PC-9 (cell line): ENCODE measurements around the gene OR10K2. TPM values are rescaled to one million over a fixed set of nuclear protein-coding genes. Genes with fewer than 3 reads are reported as not detected.
"Not testable (repeated sequence)": the region's sequence is repeated elsewhere in the genome, so short reads cannot be mapped to it uniquely, and the experiment has no call there.

Experiments
- BruUV-seq: library from RNA; stranded (reverse); fragments of 400-500 nt; replicated peaks from 2 replicates; lab custom pipeline; 2021; lab: Mats Ljungman, UMichigan
- CTCF ChIA-PET: fragments of 300-600 bp; sonication (Branson Sonifier 250); formaldehyde crosslinking; loops from one replicate; lab custom pipeline; 2022; ENCODE audit warnings: antibody characterized with exemption; lab: Charles Lee
- POLR2A ChIA-PET: fragments of 300-600 bp; sonication (Branson Sonifier 250); formaldehyde crosslinking; loops from one replicate; lab custom pipeline; 2022; ENCODE audit warnings: antibody characterized with exemption; ENCODE audit not compliant: unreplicated experiment; lab: Charles Lee
- DNase-seq, 2 experiments: peaks; one replicate each; pipeline versions ENCODE4 v3.0.0 to v3.0.0-alpha.2; 2015 to 2022; ENCODE audit warnings: mixed read lengths in 1 of 2
- H2AFZ ChIP-seq: fragments of 200-600 bp; sonication (generic); 2 replicates; pipeline ENCODE4 v1.8.1; 2017; ENCODE audit warnings: antibody characterized with exemption
- H3F3A ChIP-seq: fragments of 200-600 bp; sonication (generic); 2 replicates; pipeline ENCODE4 v1.8.1; 2017; ENCODE audit warnings: antibody characterized with exemption, mild to moderate bottlenecking, low read depth; ENCODE audit not compliant: insufficient read depth
- H3K27ac ChIP-seq: fragments of 200-600 bp; sonication (generic); 2 replicates; pipeline ENCODE4 v1.6.1; 2016; ENCODE audit warnings: mixed run types
- H3K27me3 ChIP-seq: fragments of 200-600 bp; sonication (generic); 2 replicates; pipeline ENCODE4 v1.6.1; 2016; ENCODE audit warnings: low read depth, mixed run types; ENCODE audit not compliant: insufficient read depth
- H3K36me3 ChIP-seq: fragments of 200-600 bp; sonication (generic); 2 replicates; pipeline ENCODE4 v1.6.1; 2016; ENCODE audit warnings: low read depth, mixed run types
- H3K4me1 ChIP-seq: fragments of 200-600 bp; sonication (generic); replicated peaks from 2 replicates; pipeline ENCODE4 v1.6.1; 2016; ENCODE audit warnings: mixed run types; ENCODE audit not compliant: insufficient read depth
- H3K4me2 ChIP-seq: fragments of 200-600 bp; sonication (generic); 2 replicates; pipeline ENCODE4 v1.6.1; 2017; ENCODE audit warnings: mixed run types
- H3K4me3 ChIP-seq: fragments of 200-600 bp; sonication (generic); 2 replicates; pipeline ENCODE4 v1.6.1; 2016; ENCODE audit warnings: mixed run types
- H3K79me2 ChIP-seq: fragments of 200-600 bp; sonication (generic); 2 replicates; pipeline ENCODE4 v1.6.1; 2017; ENCODE audit warnings: low read depth, mixed run types
- H3K9me2 ChIP-seq: fragments of 200-600 bp; sonication (generic); 2 replicates; pipeline ENCODE4 v1.8.1; 2017; ENCODE audit warnings: mild to moderate bottlenecking; ENCODE audit not compliant: insufficient read depth
- H3K9me3 ChIP-seq: fragments of 200-600 bp; sonication (generic); 2 replicates; pipeline ENCODE4 v1.8.1; 2016; ENCODE audit warnings: low read depth; ENCODE audit not compliant: insufficient read depth
- H4K20me1 ChIP-seq: fragments of 200-600 bp; sonication (generic); 2 replicates; pipeline ENCODE4 v1.8.1; 2017; ENCODE audit not compliant: insufficient read depth
- EZH2 ChIP-seq: fragments of 200-600 bp; sonication (generic); IDR thresholded peaks from 2 replicates; pipeline ENCODE4 v1.8.0; 2017; ENCODE audit warnings: antibody characterized with exemption, low read depth
- intact Hi-C: fragments of 100-400 bp; cut with micrococcal nuclease; formaldehyde crosslinking; loops from one replicate; pipeline ENCODE4 v1.10.0; 2022; ENCODE audit not compliant: unreplicated experiment
- total RNA-seq: library from RNA; stranded (reverse); gene quantifications from 2 replicates; pipeline ENCODE4 v1.2.3, GENCODE V29; 2021
- TF ChIP-seq, protein P1 (sequence below): fragments of 200-600 bp; sonication (generic); conservative IDR thresholded peaks from 2 replicates; pipeline ENCODE4 v1.6.1; 2017; ENCODE audit warnings: mixed run types, antibody characterized with exemption, mild to moderate bottlenecking, moderate library complexity

Gene OR10K2
- total RNA-seq, 1 experiment from 2014 or later: not detected

DNA sequence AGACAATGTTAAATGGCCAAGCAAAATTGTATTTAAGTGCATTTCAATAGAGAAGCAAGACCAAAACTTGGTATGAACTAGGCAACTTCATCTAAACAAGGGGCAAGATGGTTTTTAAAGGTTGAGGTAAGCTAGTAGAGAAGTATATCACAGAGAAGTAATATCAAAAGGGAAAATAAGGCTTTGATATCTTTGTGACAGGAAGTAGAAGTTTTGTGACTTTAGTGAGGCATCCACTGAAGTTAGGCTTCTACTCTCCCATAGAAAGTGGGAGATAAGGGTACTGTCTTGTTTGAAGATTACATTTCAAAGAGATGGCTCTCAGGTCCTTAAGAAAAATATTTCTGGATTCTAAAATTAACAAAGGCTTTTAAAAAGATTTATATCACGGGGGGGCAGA, 35.7 kb downstream of the OR10K2 start:
- H3K27me3 ChIP-seq: no peaks in the 10 kb centered on the region
- no peaks in the 10 kb centered on the region for H3F3A ChIP-seq
- CTCF ChIA-PET: no interaction called here
- no peaks in the 10 kb centered on the region for H4K20me1 ChIP-seq
- H3K4me1 ChIP-seq: no peaks in the 10 kb centered on the region
- H3K79me2 ChIP-seq: no peaks in the 10 kb centered on the region
- H2AFZ ChIP-seq: no peak overlapping the region
- H3K4me3 ChIP-seq: no peak overlapping the region
- H3K9me3 ChIP-seq: no peaks in the 10 kb centered on the region
- intact Hi-C loops: no loop called here
- BruUV-seq: no TSS peak
- H3K9me2 ChIP-seq: no peaks in the 10 kb centered on the region
- POLR2A ChIA-PET: no interaction called here
- H3K4me2 ChIP-seq: no peak overlapping the region
- DNase-seq: no peak
- H3K27ac ChIP-seq: no peak overlapping the region
- TF ChIP-seq, protein P1, sequence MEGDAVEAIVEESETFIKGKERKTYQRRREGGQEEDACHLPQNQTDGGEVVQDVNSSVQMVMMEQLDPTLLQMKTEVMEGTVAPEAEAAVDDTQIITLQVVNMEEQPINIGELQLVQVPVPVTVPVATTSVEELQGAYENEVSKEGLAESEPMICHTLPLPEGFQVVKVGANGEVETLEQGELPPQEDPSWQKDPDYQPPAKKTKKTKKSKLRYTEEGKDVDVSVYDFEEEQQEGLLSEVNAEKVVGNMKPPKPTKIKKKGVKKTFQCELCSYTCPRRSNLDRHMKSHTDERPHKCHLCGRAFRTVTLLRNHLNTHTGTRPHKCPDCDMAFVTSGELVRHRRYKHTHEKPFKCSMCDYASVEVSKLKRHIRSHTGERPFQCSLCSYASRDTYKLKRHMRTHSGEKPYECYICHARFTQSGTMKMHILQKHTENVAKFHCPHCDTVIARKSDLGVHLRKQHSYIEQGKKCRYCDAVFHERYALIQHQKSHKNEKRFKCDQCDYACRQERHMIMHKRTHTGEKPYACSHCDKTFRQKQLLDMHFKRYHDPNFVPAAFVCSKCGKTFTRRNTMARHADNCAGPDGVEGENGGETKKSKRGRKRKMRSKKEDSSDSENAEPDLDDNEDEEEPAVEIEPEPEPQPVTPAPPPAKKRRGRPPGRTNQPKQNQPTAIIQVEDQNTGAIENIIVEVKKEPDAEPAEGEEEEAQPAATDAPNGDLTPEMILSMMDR: no peak
- TF ChIP-seq EZH2: no peak
- H3K36me3 ChIP-seq: no peaks in the 10 kb centered on the region

DNA sequence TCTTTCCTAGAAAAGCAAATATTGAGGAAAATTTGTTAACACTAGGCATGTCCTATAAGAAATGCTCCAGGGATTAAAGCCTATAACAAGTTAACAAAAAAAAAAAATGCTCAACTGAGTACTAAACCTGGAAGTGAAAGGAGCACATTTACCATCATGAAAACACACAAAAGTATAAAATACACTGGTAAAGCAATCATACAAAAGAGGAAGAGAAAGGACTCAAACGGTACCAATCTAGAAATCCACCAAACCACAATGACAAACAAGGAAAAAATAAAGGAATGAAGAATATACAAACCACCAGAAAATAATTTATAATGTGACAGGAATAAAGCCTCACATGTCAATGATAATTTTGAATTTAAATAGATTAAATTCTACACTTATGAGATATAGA, 51.2 kb downstream of the OR10K2 start:
- H3K9me2 ChIP-seq: no peaks in the 10 kb centered on the region
- H4K20me1 ChIP-seq: 0 out of 2 replicates have a peak, but pooled peaks cover 2% of the 10 kb centered on the region
- no peak overlapping the region for H2AFZ ChIP-seq
- H3K4me2 ChIP-seq: no peak overlapping the region
- no peaks in the 10 kb centered on the region for H3K79me2 ChIP-seq
- no peaks in the 10 kb centered on the region for H3K27me3 ChIP-seq
- no peaks in the 10 kb centered on the region for H3K9me3 ChIP-seq
- no TSS peak for BruUV-seq
- ChIA-PET POLR2A (no interaction called here), CTCF (no interaction called here)
- TF ChIP-seq, protein P1: no peak
- no peak for TF ChIP-seq EZH2
- DNase-seq: no peak
- no peaks in the 10 kb centered on the region for H3K4me1 ChIP-seq
- no peak overlapping the region for H3K27ac ChIP-seq
- no peaks in the 10 kb centered on the region for H3K36me3 ChIP-seq
- H3K4me3 ChIP-seq: no peak overlapping the region
- H3F3A ChIP-seq: no peaks in the 10 kb centered on the region
- intact Hi-C loops: no loop called here

DNA sequence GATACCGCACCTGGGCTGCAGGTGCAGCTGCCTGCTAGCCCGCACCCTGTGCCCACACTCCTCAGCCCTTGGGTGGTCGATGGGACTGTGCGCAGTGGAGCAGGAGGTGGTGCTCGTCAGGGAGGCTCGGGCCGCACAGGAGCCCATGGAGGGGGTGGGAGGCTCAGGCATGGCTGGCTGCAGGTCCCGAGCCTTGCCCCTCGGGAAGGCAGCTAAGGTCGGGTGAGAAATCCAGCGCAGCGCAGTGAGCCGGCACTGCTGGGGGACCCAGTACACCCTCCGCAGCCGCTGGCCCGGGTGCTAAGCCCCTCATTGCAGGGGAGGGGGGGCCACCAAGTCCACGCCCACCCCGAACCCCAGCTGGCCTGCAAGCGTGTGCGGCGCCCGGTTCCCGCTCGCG, 51.9 kb downstream of the OR10K2 start:
- H3K9me2 ChIP-seq, H3K79me2 ChIP-seq, H3K27ac ChIP-seq, DNase-seq, H3K4me3 ChIP-seq, intact Hi-C loops, H4K20me1 ChIP-seq, POLR2A ChIA-PET, H3K27me3 ChIP-seq, H3F3A ChIP-seq, H3K4me2 ChIP-seq, H3K9me3 ChIP-seq, H2AFZ ChIP-seq, H3K4me1 ChIP-seq, BruUV-seq, CTCF ChIA-PET, H3K36me3 ChIP-seq: not testable (repeated sequence)
